ENCODE results near the gene CPEB1. TPM values are rescaled to one million over a fixed set of nuclear protein-coding genes. Genes with fewer than 3 reads are reported as not detected.

Gene CPEB1
- total RNA-seq = not detected

DNA sequence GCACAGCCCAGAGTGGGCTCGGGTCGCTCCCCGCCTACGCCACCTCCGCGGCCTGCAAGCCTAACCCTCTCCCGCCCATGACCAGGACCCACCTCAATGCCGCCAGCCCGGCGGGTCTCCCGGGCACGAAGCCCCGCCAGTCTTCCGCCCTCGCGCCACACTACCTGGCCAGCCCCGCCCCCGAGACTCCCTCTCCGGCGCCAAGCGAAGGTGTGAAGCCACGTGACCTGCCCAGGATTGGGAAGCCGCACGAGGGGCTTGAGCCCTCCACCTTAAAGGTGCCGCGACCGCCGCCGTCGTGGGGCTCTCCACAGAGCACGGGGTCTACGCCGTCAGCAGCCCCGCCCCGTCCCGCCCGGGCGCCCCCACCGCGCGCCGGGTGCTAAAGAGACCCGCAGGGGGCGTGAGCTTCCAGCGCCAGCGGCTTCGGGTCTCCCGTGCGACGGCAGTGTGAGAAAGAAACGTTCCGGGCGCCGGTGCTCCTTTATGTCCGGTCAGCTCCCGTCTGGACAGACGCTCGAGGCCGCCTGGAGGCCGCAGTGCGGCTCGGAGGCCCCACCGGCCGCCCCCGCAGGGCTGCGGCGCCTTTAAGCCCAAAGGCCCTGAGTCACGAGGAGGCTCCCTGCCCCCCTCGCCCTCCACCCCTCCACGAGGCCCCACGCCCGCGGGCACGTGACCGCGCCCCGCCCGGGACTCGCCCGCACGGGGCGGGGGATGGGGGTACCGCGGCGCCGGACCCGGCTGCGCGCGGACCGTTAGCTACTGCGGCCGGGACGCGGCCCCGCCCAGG lies at the start of gene CPEB1:
TSS of gene CPEB1 (minus strand) at position 319 of the 790 bp plus-strand sequence. CDS start 18,904 bp downstream, outside the sequence.
- Mint-ChIP-seq H3K4me3 (no peak within 1 kb of the TSS), H3K4me1 (peaks cover 4% of the 10 kb centered on the region), H3K27ac (no peak within 1 kb of the TSS), H3K27me3 (peaks cover 68% of the 10 kb centered on the region), H3K9me3 (ENCODE audit: low read depth) (no peaks in the 10 kb centered on the region), H3K36me3 (no peaks in the 10 kb centered on the region)
- peak; percentile 60 for ATAC-seq
- CTCF ChIA-PET = no interaction called here
- DNase-seq = no peak

DNA sequence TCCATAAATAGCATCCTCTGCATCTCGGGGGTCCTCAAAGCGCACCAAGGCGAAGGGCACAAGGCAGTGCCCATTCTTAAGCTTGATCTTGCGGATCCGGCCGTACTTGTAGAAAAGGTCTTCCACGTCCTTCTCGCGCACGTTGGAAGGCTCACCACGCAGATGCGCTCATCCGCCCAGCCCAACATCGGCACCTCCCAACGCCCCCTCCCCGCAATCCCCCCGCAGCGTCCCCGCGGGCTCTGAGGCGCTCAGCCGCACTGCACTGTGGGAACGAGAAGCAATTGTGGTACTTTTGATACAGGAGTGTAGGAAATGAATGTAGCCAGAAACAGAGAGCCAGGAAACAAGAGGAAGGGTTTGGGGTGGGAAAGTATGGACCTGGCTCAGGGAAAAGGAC lies 45.0 kb upstream of the CPEB1 start:
- Mint-ChIP-seq H3K27ac (no peak overlapping the region), H3K36me3 (no peaks in the 10 kb centered on the region), H3K9me3 (ENCODE audit: low read depth) (no peaks in the 10 kb centered on the region), H3K27me3 (no peaks in the 10 kb centered on the region), H3K4me3 (no peak overlapping the region), H3K4me1 (no peaks in the 10 kb centered on the region)
- CTCF ChIA-PET = no interaction called here
- DNase-seq = no peak
- ATAC-seq = no peak

DNA sequence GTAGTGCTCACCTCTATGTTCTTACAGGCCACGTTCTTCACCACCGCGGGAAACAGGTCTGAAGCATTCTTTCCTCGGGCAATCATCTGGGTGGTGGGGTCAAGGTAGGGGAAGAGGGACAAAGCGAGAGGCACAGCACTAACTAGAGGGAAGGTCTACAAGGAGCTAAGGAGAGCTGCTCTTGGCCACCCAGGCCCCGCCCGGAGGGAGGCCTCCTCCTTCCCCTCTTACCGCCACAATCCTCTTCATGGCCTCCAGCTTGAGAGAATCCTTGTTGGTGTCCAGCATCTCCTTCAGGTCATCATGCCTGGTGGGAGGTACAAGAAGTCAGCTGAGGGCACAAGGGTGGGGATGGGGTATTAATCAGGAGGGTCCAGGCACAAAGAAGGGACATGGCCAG lies 42.0 kb upstream of the CPEB1 start:
- Mint-ChIP-seq H3K9me3 (ENCODE audit: low read depth) (no peaks in the 10 kb centered on the region), H3K27me3 (peaks cover 2% of the 10 kb centered on the region), H3K27ac (no peak overlapping the region), H3K36me3 (no peaks in the 10 kb centered on the region), H3K4me1 (no peaks in the 10 kb centered on the region), H3K4me3 (no peak overlapping the region)
- DNase-seq (no peak), ATAC-seq (no peak)
- CTCF ChIA-PET = no interaction called here

DNA sequence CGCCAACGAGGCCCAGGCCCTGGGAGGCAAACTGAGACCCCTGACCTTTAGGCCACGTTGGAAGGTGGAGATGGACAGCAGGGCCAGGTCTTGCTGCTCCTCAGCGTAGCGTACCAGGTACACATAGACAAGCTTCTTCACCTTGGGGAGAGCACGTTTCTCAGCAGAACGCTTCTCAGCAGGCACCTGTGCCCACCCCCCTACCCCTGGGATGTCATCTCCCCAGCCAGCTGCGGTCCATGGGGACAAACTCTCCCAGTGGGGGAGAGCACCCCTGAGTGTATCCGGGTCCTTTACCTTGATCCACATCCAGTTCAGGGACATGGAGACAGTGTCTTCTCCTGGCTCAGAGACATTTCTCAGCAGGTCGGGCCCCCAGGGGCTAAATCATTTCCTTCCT lies 41.5 kb upstream of the CPEB1 start:
- H3K27ac Mint-ChIP-seq = no peak overlapping the region
- H3K27me3 Mint-ChIP-seq = peaks cover 6% of the 10 kb centered on the region
- H3K4me1 Mint-ChIP-seq = no peaks in the 10 kb centered on the region
- DNase-seq (no peak), ATAC-seq (no peak)
- no peak overlapping the region for H3K4me3 Mint-ChIP-seq
- H3K36me3 Mint-ChIP-seq = no peaks in the 10 kb centered on the region
- CTCF ChIA-PET = no interaction called here
- H3K9me3 Mint-ChIP-seq (ENCODE audit: low read depth) = no peaks in the 10 kb centered on the region

DNA sequence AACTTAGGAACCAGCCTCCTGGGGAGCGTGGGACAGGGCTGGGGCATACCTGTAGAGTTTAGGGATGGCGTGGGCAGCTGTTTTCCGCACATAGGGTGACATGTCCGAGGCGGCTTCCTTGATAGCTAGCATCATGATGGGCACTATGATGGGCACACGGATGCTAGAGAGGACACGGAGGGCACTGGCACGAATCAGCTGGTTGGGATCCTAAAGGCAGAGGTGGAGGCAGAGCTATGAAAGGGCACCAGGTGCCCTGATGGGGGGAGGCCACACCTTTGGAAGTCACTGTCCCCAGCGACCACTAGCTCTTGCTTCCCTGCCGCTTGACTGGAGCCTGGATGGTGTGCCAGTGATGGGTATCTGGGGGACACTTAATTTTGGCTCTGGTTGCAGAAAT lies 34.2 kb upstream of the CPEB1 start:
- DNase-seq (no peak), ATAC-seq (no peak)
- no peaks in the 10 kb centered on the region for H3K36me3 Mint-ChIP-seq
- CTCF ChIA-PET = interaction anchor here (1.2 to 1.7 kb wide), 2 partner anchors 288 to 319 kb away, joined by 3 to 5 read pairs; no protein-coding TSS in a partner anchor
- peaks cover 12% of the 10 kb centered on the region for H3K4me1 Mint-ChIP-seq
- H3K27ac Mint-ChIP-seq = no peak overlapping the region
- H3K27me3 Mint-ChIP-seq = peaks cover 24% of the 10 kb centered on the region
- H3K9me3 Mint-ChIP-seq (ENCODE audit: low read depth) = no peaks in the 10 kb centered on the region
- H3K4me3 Mint-ChIP-seq = peak overlapping the region; percentile 73

DNA sequence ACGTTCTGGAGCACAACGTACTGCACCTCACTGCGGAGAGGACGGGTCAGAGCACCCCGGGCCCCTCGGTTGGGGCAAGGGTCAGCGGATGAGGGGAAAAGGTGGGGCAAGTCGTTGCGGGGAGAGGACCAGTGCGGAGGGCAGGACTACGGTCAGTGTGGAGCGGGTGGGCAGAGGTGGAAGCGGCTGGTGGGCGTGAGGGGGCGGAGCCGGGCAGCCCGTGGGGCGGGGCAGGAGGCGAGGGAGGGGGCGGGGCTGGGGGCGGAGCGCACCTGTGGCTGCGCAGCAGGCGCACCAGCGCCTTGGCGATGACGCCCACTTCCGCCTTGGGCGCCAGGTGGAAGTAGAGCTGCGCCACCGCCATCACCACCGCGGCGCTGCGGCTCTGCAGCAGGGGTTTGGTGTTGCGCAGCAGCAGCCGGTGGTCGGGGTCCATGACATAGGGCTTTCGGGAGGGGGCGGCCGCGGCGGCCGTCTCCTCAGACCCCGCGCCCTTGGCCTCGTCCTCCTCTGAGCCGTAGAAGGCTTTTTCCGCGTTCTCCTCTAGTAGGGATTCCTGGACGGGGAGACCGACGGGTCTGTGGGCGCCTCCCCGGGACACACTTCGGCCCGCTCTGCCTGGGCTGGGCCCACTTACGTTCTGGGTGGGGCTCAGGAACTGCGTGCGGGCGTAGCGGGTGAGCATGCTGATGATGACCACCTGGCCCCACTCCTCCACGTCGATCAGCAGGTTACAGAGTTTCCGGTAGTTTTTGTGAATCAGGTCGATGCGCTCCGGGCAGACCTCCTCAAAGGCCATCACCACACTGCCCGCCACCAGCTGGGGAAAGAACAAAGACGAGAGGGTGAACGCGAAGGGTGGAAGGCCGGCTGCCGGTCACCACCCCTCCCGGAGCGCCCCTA lies 33.3 kb upstream of the CPEB1 start:
- Mint-ChIP-seq H3K4me1 (peaks cover 12% of the 10 kb centered on the region), H3K27ac (peak overlapping the region; percentile 46), H3K27me3 (peaks cover 24% of the 10 kb centered on the region), H3K9me3 (ENCODE audit: low read depth) (no peaks in the 10 kb centered on the region), H3K36me3 (no peaks in the 10 kb centered on the region), H3K4me3 (peak overlapping the region; percentile 73)
- CTCF ChIA-PET = interaction anchor here (0.5 to 1.7 kb wide), 5 partner anchors 38 to 320 kb away, joined by 3 to 5 read pairs (median 3); partner anchors contain the start of gene RPS17
- DNase-seq (peak; percentile 82), ATAC-seq (peak; percentile 94)

DNA sequence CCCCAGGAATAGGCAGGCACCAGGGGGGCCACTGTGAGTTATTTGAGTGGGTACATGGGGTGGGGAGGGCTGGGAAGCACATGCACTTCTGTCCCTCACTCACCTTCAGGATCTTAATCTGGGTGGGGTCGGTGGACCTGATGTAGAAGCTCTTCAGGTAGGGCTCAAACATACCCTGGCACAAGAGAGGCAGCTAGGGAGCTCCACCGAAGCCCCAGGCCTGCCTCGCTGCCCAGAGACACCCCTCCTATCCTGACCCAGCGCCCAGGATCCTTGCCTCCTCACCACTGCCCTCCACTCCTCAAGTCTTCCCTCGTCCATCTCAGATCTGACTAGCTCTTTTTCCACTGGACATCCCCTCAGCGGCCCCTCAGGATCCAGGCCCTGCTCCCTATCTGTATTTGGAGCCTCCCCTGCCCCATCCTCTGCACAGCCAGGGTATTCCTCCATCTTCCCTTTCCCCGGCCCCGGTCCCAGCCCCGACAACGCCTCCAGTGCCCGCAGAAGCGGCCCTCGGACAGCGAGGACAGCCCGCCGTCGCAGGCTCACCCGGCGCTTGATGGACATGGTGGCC lies 32.5 kb upstream of the CPEB1 start:
- ATAC-seq (no peak), DNase-seq (no peak)
- CTCF ChIA-PET = interaction anchor here (1.0 to 1.4 kb wide), 3 partner anchors 37 to 140 kb away, joined by 3 to 5 read pairs (median 3); partner anchors contain the start of gene RPS17
- Mint-ChIP-seq H3K9me3 (ENCODE audit: low read depth) (no peaks in the 10 kb centered on the region), H3K27ac (no peak overlapping the region), H3K4me3 (peak overlapping the region; percentile 73), H3K36me3 (no peaks in the 10 kb centered on the region), H3K27me3 (peaks cover 24% of the 10 kb centered on the region), H3K4me1 (peaks cover 12% of the 10 kb centered on the region)

DNA sequence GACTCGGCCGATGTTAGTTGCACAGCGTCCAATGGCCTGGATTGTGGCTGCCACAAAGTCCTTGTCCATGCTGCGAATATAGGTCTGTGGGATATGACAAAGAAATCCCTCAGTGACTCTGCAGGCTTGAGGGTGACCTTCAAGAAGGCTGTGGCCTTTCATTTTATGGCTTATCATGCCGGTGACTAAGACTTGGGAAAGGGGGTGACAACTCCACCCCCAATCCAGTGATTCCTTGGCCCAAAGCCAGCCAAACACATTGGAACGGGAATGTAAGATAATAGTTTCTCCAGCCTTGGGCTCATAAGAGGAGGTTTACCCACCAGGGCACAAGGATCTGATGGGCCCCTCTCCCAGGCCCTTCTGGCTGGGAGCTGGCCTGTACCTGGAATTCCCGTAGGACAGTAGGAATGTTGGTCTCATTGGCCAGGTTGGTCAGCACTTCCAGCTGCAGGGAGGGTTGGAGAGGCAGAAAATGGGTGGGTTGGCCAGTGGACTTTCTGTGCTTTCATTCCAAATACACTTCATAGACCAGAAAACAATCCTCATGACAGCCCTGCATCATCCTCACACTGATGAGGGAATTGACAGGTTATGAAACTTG lies 30.7 kb upstream of the CPEB1 start:
- peaks cover 12% of the 10 kb centered on the region for H3K4me1 Mint-ChIP-seq
- no peak overlapping the region for H3K27ac Mint-ChIP-seq
- DNase-seq (no peak), ATAC-seq (no peak)
- no peak overlapping the region for H3K4me3 Mint-ChIP-seq
- no peaks in the 10 kb centered on the region for H3K9me3 Mint-ChIP-seq (ENCODE audit: low read depth)
- no peaks in the 10 kb centered on the region for H3K36me3 Mint-ChIP-seq
- CTCF ChIA-PET = no interaction called here
- H3K27me3 Mint-ChIP-seq = peaks cover 18% of the 10 kb centered on the region

DNA sequence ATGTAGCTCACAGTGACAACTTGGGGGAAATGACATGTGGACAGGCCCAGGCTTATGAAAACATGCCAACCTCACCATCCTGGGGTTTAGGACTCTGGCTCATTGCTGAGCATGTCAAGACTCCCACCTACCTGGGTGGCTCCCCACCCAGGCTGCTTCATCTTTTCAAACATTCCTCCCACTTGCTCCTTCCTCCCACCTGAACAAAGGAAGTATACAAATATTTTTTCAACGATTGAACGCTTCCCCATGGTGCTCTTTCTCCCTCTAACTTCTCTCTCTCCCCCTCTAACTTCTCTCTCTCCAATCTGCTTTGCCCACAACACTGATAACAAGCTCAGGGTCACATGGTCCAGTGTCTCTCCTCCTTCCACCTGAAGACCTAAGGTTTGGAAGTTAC lies 27.7 kb upstream of the CPEB1 start:
- CTCF ChIA-PET = no interaction called here
- H3K27ac Mint-ChIP-seq = no peak overlapping the region
- ATAC-seq = no peak
- H3K4me3 Mint-ChIP-seq = no peak overlapping the region
- H3K9me3 Mint-ChIP-seq (ENCODE audit: low read depth) = no peaks in the 10 kb centered on the region
- H3K4me1 Mint-ChIP-seq = peaks cover 2% of the 10 kb centered on the region
- H3K27me3 Mint-ChIP-seq = peaks cover 8% of the 10 kb centered on the region
- no peak for DNase-seq
- H3K36me3 Mint-ChIP-seq = no peaks in the 10 kb centered on the region

DNA sequence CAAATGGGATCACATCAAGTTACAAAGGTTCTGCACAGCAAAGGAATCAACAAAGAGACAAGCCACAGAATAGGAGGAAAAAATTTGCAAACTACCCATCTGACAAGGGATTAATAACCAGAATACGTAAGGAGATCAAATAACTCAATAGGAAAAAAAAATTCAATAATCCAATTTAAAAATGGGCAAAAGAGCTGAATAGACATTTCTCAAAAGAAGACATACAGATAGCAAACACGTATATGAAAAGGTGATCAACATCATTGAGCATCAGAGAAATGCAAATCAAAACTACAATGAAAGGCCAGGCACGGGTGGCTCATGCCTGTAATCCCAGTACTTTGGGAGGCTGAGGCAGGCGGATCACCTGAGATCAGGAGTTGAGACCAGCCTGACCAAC lies 23.5 kb upstream of the CPEB1 start:
- DNase-seq = no peak

DNA sequence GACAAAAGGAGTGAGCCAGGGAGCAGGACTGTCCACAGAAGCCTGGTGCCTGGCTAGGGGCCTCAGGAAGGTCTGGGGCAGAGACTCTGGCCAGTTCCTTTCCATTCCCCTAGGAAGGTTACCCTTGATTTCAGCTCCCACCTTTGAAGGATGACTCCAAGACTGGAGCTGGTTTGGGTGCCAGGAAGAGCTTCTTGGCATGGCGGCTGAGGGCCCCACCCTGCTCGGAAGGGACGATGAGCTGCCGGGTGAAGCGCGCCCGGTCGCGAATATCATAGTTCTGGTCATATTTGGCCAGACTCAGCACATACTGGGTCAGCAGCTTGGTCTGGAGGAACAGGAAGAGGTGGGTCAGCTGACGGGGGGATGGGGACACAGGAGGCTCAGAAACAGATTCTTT lies 19.4 kb upstream of the CPEB1 start:
- H3K36me3 Mint-ChIP-seq = no peaks in the 10 kb centered on the region
- no peak overlapping the region for H3K4me3 Mint-ChIP-seq
- no peak overlapping the region for H3K27ac Mint-ChIP-seq
- ATAC-seq (no peak), DNase-seq (no peak)
- H3K4me1 Mint-ChIP-seq = no peaks in the 10 kb centered on the region
- H3K9me3 Mint-ChIP-seq (ENCODE audit: low read depth) = no peaks in the 10 kb centered on the region
- CTCF ChIA-PET = no interaction called here
- no peaks in the 10 kb centered on the region for H3K27me3 Mint-ChIP-seq

More for the DNA sequence above, 23.5 kb upstream of the CPEB1 start:
- ATAC-seq = no peak
- CTCF ChIA-PET = no interaction called here
- Mint-ChIP-seq H3K27me3 (no peaks in the 10 kb centered on the region), H3K27ac (no peak overlapping the region), H3K36me3 (no peaks in the 10 kb centered on the region), H3K4me3 (no peak overlapping the region), H3K4me1 (no peaks in the 10 kb centered on the region), H3K9me3 (ENCODE audit: low read depth) (no peaks in the 10 kb centered on the region)

DNA sequence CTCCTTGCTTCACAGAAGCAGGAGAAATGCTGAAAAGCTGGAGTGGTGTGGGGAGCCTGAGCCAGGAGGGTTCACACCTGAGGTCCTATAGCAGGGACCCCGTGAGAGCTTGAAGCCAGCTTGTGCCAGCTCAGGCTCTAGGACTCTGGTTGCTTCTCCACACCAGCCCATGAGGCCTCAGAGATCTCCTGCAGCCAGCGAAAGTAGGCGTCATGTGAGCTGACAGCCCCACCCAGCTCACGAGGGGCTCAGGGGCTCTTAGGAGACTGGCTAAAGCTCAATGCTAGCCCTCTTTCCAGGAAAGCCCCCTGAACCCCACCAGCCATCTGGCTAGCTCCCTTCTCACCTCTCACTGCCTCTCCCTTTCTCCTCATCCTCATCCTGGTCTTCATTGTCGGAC lies 16.9 kb upstream of the CPEB1 start:
- DNase-seq = no peak
- no peaks in the 10 kb centered on the region for H3K36me3 Mint-ChIP-seq
- ATAC-seq = no peak
- no peak overlapping the region for H3K4me3 Mint-ChIP-seq
- H3K4me1 Mint-ChIP-seq = no peaks in the 10 kb centered on the region
- H3K27me3 Mint-ChIP-seq = no peaks in the 10 kb centered on the region
- CTCF ChIA-PET = no interaction called here
- no peak overlapping the region for H3K27ac Mint-ChIP-seq
- H3K9me3 Mint-ChIP-seq (ENCODE audit: low read depth) = no peaks in the 10 kb centered on the region

DNA sequence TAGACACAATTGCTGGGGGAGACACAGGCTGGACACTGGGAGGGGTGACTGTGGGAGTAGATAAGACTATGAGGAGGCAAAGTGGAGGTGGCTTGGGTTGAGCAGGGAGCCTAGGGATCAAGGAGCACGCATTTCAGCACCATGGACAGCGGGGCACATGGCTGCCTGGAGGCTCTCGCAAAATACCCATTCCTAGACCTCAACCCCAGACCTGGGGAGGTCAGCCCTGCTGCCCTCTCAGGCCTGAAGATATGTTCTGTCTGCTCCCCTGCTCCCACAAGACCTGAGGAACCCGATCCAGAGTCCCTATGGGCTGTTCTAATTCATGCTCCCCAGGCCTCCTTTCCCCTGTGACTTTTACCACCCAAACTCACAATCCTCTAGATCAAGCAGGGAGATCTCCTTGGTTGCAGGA lies 16.0 kb upstream of the CPEB1 start:
- no peak overlapping the region for H3K27ac Mint-ChIP-seq
- no peaks in the 10 kb centered on the region for H3K36me3 Mint-ChIP-seq
- peak; percentile 61 for DNase-seq
- CTCF ChIA-PET = no interaction called here
- ATAC-seq = peak; percentile 27
- no peaks in the 10 kb centered on the region for H3K9me3 Mint-ChIP-seq (ENCODE audit: low read depth)
- no peak overlapping the region for H3K4me3 Mint-ChIP-seq
- H3K4me1 Mint-ChIP-seq = no peaks in the 10 kb centered on the region
- H3K27me3 Mint-ChIP-seq = no peaks in the 10 kb centered on the region
